ENCODE measurements around the gene HOXA5. TPM values are rescaled to one million over a fixed set of nuclear protein-coding genes. Genes with fewer than 3 reads are reported as not detected.

Gene HOXA5
- total and polyA plus RNA-seq, 5 donors, result 0.17 to 0.43 TPM; not detected in 3

DNA sequence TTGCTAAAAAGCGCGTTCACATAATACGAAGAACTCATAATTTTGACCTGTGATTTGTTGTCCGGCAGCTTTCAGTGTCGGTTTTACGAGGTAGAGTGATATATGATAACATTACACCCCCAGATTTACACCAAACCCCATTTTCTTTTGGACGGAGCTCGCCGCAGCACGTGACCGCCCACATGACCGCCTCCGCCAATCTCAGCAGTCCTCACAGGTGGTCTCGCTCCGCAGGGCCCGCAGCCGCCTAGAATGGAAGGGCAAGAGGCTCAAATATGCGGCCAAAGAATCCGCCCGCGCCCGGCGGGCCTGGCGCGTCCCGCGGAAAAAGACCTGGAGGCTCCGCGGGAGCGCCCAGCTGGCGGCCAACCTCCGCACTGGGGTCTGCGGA, 13.0 kb upstream of the HOXA5 start, which contains the start of gene HOXA7:
TSS of gene HOXA7 (minus strand) at position 168 of the 391 bp plus-strand sequence. CDS start at position 38, 130 bp downstream.
- Histone ChIP-seq H3K27ac (ENCODE audit: low read length) (no peak within 1 kb of the TSS), H3K4me3 (ENCODE audit: low read length) (peak within 1 kb of the TSS; percentile 23), H3K4me1 (ENCODE audit: control insufficient read depth, insufficient read depth, low read length) (peaks cover 7% of the 10 kb centered on the region), H3K27me3 (ENCODE audit: control insufficient read depth, insufficient read depth) (no peaks in the 10 kb centered on the region), H3K9me3 (ENCODE audit: control insufficient read depth, low read length) (no peaks in the 10 kb centered on the region)
- 2% methylated on average over 33 of the region's 33 CpGs for WGBS
- no peak for DNase-seq
- intact Hi-C loops (cut with DNase I), result loop anchor here in 2 of 4 donors (10.0 kb wide), 3 partner anchors 292 to 1282 kb away; partner anchors contain the start of gene SKAP2 (in 1 of the 2)
- ATAC-seq, result no peak

DNA sequence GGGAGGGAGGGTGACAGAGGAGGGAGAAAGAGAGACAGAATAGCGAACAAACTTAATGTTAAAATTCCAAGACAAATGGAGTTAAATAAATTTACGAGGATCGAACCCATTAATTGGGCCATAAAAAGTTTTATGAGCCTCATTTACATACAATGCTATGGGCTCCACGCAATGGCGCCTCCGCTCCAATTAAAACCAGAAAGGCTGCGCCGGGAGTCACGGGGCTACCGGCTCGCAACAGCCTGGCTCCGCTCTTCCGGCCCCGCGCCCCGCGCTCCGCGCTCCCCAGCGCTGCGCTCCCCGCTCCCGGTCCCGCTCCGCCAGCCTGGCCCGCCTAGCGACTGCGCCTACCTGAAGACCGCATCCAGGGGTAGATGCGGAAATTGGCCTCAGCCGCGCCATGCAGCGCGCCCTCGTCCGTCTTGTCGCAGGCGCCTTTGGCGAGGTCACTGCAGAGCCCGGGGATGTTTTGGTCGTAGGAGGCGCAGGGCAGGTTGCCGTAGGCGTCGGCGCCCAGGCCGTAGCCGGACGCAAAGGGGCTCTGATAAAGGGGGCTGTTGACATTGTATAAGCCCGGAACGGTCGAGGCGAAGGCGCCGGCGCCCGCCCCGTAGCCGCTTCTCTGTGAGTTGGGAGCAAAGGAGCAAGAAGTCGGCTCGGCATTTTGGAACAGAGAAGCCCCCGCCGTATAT, 12.5 kb upstream of the HOXA5 start:
- no peak overlapping the region for H3K27ac ChIP-seq (ENCODE audit: low read length)
- no peak for DNase-seq

DNA sequence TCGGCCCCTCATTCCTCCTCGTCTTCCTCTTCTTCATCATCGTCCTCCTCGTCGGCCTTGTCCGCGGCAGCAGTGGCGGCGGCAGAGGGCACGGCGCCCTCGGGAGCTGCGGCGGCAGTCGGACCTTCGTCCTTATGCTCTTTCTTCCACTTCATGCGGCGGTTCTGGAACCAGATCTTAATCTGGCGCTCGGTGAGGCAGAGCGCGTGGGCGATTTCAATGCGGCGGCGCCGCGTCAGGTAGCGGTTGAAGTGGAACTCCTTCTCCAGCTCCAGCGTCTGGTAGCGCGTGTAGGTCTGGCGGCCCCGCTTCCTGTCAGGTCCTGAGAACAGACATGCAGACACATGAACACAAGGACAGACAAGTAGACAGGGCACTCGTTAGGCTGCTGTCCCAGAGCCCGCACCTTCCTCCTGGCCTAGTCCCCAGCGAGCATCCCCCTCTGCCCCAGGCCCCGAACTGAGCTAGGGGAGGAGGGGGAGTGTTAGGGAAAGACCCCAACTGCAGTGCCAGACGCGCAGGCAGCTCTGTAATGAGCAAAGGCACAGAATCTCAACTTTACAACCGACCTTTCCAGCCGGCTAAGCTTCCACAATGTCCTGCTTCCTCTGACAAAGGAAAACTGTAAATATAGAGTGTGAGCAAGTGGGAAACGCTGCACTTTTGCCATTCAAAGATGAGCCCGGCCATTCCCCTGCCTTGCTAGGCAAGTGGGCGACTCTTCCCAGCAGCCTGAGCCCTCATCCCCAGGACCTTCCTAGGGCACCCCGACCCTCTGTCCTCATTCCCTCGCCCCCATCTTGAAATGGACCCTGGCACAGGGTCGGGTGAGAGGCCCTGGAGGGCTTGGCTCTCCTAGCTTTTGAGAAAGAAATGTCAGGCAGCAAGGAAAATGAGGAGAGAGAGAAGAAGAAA, 11.7 kb upstream of the HOXA5 start:
- ATAC-seq, result no peak
- H3K9me3 ChIP-seq (ENCODE audit: control insufficient read depth, low read length), result no peaks in the 10 kb centered on the region
- H3K4me3 ChIP-seq (ENCODE audit: low read length), result peak overlapping the region; percentile 13
- no peak overlapping the region for H3K27ac ChIP-seq (ENCODE audit: low read length)
- DNase-seq, result no peak
- peaks cover 9% of the 10 kb centered on the region for H3K4me1 ChIP-seq (ENCODE audit: control insufficient read depth, insufficient read depth, low read length)
- H3K27me3 ChIP-seq (ENCODE audit: control insufficient read depth, insufficient read depth), result no peaks in the 10 kb centered on the region
- intact Hi-C loops (cut with DNase I), result loop anchor here in 2 of 4 donors (10.0 kb wide), 3 partner anchors 290 to 1280 kb away; partner anchors contain the start of gene SKAP2 (in 1 of the 2)
- WGBS, result 5% methylated on average over 48 of the region's 48 CpGs

More for the DNA sequence above, 12.5 kb upstream of the HOXA5 start:
- peak overlapping the region; percentile 23 for H3K4me3 ChIP-seq (ENCODE audit: low read length)
- H3K9me3 ChIP-seq (ENCODE audit: control insufficient read depth, low read length), result no peaks in the 10 kb centered on the region
- intact Hi-C loops (cut with DNase I), result loop anchor here in 2 of 4 donors (10.0 kb wide), 3 partner anchors 291 to 1281 kb away; partner anchors contain the start of gene SKAP2 (in 1 of the 2)
- H3K27me3 ChIP-seq (ENCODE audit: control insufficient read depth, insufficient read depth), result no peaks in the 10 kb centered on the region
- ATAC-seq, result no peak
- peaks cover 9% of the 10 kb centered on the region for H3K4me1 ChIP-seq (ENCODE audit: control insufficient read depth, insufficient read depth, low read length)
- 3% methylated on average over 63 of the region's 63 CpGs for whole genome bisulfite sequencing

DNA sequence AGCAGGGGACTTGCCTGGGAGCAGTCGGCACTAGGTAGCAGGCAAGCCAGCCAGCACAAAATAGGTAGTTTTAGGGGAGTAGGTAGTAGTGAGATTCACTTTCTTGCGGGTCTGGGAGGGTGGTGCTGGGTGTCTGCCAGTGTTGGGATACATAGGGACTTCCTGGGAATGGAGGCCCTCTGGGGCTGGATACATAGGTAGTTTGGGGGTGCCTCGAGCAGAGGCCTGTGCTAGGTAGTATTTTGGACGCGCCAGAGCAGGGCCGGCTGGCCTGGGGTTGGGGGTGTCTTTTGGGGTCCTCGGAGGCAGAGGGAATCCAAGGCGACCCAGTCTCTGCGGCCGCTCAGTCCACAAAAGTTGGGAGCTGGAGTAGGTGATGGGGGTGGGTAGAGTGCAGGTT, 10.9 kb upstream of the HOXA5 start:
- Histone ChIP-seq H3K4me3 (ENCODE audit: low read length) (no peak overlapping the region), H3K9me3 (ENCODE audit: control insufficient read depth, low read length) (no peaks in the 10 kb centered on the region), H3K27ac (ENCODE audit: low read length) (no peak overlapping the region), H3K4me1 (ENCODE audit: control insufficient read depth, insufficient read depth, low read length) (peaks cover 9% of the 10 kb centered on the region), H3K27me3 (ENCODE audit: control insufficient read depth, insufficient read depth) (no peaks in the 10 kb centered on the region)
- intact Hi-C loops (cut with DNase I), result loop anchor here in 2 of 4 donors (10.0 kb wide), 3 partner anchors 290 to 1280 kb away; partner anchors contain the start of gene SKAP2 (in 1 of the 2)
- WGBS, result 24% methylated on average over 10 of the region's 10 CpGs
- ATAC-seq (no peak), DNase-seq (peak in 1 of 3 donors; percentile 38)

DNA sequence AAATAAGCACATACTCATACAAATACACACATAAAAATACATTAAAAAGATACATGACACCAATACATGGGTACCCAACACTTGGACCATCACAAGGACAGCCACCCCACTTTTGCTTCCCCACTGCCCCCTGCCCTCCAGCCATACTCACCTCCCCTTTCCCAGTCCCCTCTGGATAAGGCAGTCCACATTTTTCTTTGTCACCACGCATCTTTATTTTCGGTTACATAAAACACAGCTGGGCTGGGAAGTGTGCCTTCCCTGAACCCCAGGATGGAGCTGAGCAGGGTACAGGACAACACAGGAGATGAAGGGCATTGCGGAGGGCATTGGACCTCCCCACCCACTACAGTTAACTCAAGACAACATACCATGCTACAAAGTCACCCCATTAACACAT, 10.0 kb upstream of the HOXA5 start:
- Histone ChIP-seq H3K27ac (ENCODE audit: low read length) (no peak overlapping the region), H3K9me3 (ENCODE audit: control insufficient read depth, low read length) (no peaks in the 10 kb centered on the region), H3K4me1 (ENCODE audit: control insufficient read depth, insufficient read depth, low read length) (peaks cover 9% of the 10 kb centered on the region), H3K4me3 (ENCODE audit: low read length) (no peak overlapping the region), H3K27me3 (ENCODE audit: control insufficient read depth, insufficient read depth) (no peaks in the 10 kb centered on the region)
- ATAC-seq (no peak), DNase-seq (no peak)
- 25% methylated on average over 3 of the region's 3 CpGs for WGBS
- intact Hi-C loops (cut with DNase I), result loop anchor here in 2 of 4 donors (10.0 kb wide), 3 partner anchors 289 to 1279 kb away; partner anchors contain the start of gene SKAP2 (in 1 of the 2)

DNA sequence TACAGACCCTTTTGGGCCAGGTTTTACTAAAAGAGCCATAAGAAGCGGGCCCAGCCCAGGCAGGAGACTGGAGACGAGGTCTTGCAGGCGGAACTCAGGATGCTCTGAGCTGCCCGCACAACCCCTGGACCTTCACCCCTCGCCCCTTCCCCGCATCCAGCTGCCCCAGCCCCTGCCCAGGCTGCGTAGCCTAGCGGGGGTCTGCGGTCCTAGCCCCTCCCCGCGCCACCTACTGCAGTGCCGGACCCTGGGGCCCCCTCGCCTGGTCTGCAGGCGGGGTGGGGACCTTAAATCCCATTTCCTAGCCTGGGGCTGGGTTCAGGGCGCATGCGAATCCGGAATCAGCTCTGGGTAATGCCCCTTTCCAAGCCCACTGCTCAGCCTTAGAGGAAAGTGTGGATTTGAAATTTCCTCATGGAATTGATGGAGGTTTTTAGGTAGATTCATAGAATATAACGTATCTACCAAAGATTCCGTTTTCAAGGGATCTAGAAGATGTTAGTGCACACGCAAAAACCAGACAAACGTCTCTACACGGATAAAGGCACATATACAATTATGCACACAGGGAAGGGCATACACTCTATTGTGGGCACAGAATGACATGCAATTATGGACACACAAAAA, 9.4 kb upstream of the HOXA5 start:
- Histone ChIP-seq H3K4me1 (ENCODE audit: control insufficient read depth, insufficient read depth, low read length) (peaks cover 9% of the 10 kb centered on the region), H3K4me3 (ENCODE audit: low read length) (no peak overlapping the region), H3K27me3 (ENCODE audit: control insufficient read depth, insufficient read depth) (no peaks in the 10 kb centered on the region), H3K27ac (ENCODE audit: low read length) (no peak overlapping the region), H3K9me3 (ENCODE audit: control insufficient read depth, low read length) (no peaks in the 10 kb centered on the region)
- intact Hi-C loops (cut with DNase I), result loop anchor here in 2 of 4 donors (10.0 kb wide), 3 partner anchors 288 to 1278 kb away; partner anchors contain the start of gene SKAP2 (in 1 of the 2)
- peak in 1 of 3 donors; percentile 37 for DNase-seq
- no peak for ATAC-seq
- 13% methylated on average over 22 of the region's 22 CpGs for WGBS

DNA sequence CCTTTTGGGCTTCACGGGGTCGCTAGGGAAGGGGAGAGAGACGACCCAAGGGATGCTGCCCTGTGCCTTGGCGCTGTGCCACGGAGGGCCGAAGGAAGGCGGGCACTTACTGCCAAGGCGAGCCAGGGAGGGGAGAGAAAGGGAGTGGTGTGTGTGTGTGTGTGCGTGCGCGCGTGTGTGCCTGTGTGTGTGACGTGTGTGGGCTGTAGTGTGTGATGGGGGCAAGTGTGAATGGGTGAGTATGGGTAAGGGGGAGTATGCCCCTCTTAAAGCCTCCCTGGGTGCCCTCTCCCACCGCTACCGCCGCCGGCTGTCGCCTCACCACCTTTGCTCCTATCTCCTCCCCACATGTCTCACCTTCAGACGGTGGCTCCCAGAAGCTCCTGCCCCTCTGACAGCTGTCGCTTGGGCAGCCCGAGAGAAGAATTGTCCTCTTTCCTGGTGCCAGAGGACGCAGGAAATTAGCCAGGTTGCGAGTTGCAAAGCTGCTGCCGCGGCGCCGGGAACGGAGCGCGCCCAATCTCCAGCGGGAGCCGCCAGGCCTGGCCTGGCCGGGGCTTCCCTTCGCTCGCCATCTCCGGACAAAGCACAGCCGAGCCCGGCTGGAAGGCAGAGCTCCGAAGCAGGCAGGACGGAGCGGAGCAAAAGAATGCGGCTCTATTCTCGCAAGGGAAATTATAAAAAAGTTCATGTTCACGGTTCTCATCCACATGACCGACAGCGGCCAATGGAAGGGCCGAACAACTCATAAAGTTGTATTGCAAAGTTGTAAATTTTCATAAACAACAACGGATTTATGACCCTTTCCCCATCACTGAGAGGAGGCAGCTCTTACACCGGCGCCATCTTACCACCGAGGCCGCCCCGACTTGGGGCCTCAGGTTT, 8.7 kb upstream of the HOXA5 start, which contains the start of gene HOXA3:
TSS of gene HOXA3 (minus strand) at position 653 of the 885 bp plus-strand sequence. CDS start 41,943 bp downstream, outside the sequence.
- DNase-seq (peak in 1 of 3 donors; percentile 57), ATAC-seq (no peak)
- H3K27me3 ChIP-seq (ENCODE audit: control insufficient read depth, insufficient read depth), result no peaks in the 10 kb centered on the region
- intact Hi-C loops (cut with DNase I), result loop anchor here in 2 of 4 donors (10.0 kb wide), 3 partner anchors 287 to 1277 kb away; partner anchors contain the start of gene SKAP2 (in 1 of the 2)
- H3K4me3 ChIP-seq (ENCODE audit: low read length), result peak within 1 kb of the TSS; percentile 6
- peaks cover 9% of the 10 kb centered on the region for H3K4me1 ChIP-seq (ENCODE audit: control insufficient read depth, insufficient read depth, low read length)
- WGBS, result 4% methylated on average over 53 of the region's 53 CpGs
- H3K27ac ChIP-seq (ENCODE audit: low read length), result no peak within 1 kb of the TSS
- H3K9me3 ChIP-seq (ENCODE audit: control insufficient read depth, low read length), result no peaks in the 10 kb centered on the region

DNA sequence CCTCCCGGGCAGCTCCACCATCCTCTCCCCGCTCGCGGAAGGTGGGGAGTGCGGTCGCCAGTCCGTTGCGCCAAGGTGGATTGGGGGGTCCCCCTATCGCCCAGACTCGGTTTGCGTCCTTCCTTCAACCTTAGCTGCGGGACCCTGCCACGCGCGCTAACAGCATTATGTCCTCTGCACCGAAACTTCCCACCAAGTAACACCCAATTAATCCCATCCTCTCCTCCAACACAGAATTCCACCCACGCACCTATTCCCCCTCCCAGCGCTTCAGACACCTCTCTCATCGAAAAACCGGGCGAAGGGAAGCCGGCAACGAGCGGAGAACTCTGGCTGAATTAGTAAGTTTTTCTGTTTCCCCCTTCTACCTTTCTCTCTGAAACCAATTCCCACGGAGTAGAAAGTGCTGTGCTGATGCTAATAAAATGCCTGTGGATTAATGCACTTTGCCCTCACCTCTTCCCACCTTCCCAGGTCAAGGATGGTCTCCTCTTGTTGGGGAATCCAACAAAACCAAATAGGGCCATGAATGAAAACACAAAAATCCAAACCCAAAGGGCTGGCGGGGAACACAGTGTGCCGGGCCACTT, 8.0 kb upstream of the HOXA5 start:
- H3K4me1 ChIP-seq (ENCODE audit: control insufficient read depth, insufficient read depth, low read length), result peaks cover 9% of the 10 kb centered on the region
- WGBS, result 4% methylated on average over 27 of the region's 27 CpGs
- no peak for ATAC-seq
- DNase-seq, result peak in 1 of 3 donors; percentile 16
- H3K27me3 ChIP-seq (ENCODE audit: control insufficient read depth, insufficient read depth), result no peaks in the 10 kb centered on the region
- no peaks in the 10 kb centered on the region for H3K9me3 ChIP-seq (ENCODE audit: control insufficient read depth, low read length)
- no peak overlapping the region for H3K27ac ChIP-seq (ENCODE audit: low read length)
- H3K4me3 ChIP-seq (ENCODE audit: low read length), result peak overlapping the region; percentile 5
- intact Hi-C loops (cut with DNase I), result loop anchor here in 2 of 4 donors (10.0 kb wide), 3 partner anchors 287 to 1277 kb away; partner anchors contain the start of gene SKAP2 (in 1 of the 2)
